IMR-90 (cell line): ENCODE results near the gene PIEZO2. TPM values are rescaled to one million over a fixed set of nuclear protein-coding genes. Genes with fewer than 3 reads are reported as not detected.

Experiments
- ATAC-seq: fragments of 200-7000 bp; cut with Tn5 transposase; 2 replicates; pipeline ENCODE4 v1.9.1; 2020; ENCODE audit warnings: low read depth, mild to moderate bottlenecking, moderate library complexity
- BruUV-seq: library from RNA; stranded (reverse); fragments of 400-500 nt; replicated peaks from 2 replicates; lab custom pipeline; 2021; lab: Mats Ljungman, UMichigan
- CTCF ChIA-PET: fragments of 300-600 bp; formaldehyde crosslinking; extraction: SDS; loops from one replicate; lab custom pipeline; 2021; ENCODE audit warnings: antibody characterized with exemption; lab: Yijun Ruan, JAX
- POLR2A ChIA-PET: fragments of 300-600 bp; sonication (Branson Sonifier 250); formaldehyde crosslinking; loops from one replicate; lab custom pipeline; 2022; ENCODE audit warnings: antibody characterized with exemption; ENCODE audit not compliant: unreplicated experiment; lab: Charles Lee
- DNase-seq: peaks from one replicate; pipeline ENCODE4 v3.0.0; 2013
- H2AFZ ChIP-seq: replicated peaks from 2 replicates; pipeline ENCODE3; 2013; ENCODE audit warnings: low read length, mild to moderate bottlenecking; ENCODE audit not compliant: poor library complexity
- H2AK5ac ChIP-seq: 2 replicates; pipeline ENCODE4 v1.6.1; 2013; ENCODE audit warnings: low read depth, low read length, inconsistent platforms
- H2AK9ac ChIP-seq: replicated peaks from 2 replicates; pipeline ENCODE3; 2013; ENCODE audit warnings: mild to moderate bottlenecking, low read depth, low read length, moderate library complexity; ENCODE audit not compliant: poor library complexity
- H2BK120ac ChIP-seq: 2 replicates; pipeline ENCODE4 v1.6.1; 2013; ENCODE audit warnings: low read depth, low read length, inconsistent platforms
- H2BK15ac ChIP-seq: 3 replicates; pipeline ENCODE4 v1.6.1; 2013; ENCODE audit warnings: low read depth, low read length, inconsistent platforms
- H2BK20ac ChIP-seq: 2 replicates; pipeline ENCODE4 v1.6.1; 2013; ENCODE audit warnings: low read depth, mild to moderate bottlenecking, inconsistent platforms, low read length, moderate library complexity
- H2BK5ac ChIP-seq: 2 replicates; pipeline ENCODE4 v1.6.1; 2013; ENCODE audit warnings: mild to moderate bottlenecking, low read depth, low read length, inconsistent platforms; ENCODE audit not compliant: poor library complexity, severe bottlenecking
- H3K14ac ChIP-seq: replicated peaks from 2 replicates; pipeline ENCODE4 v1.6.1; 2013; ENCODE audit warnings: low read depth, low read length, inconsistent platforms
- H3K18ac ChIP-seq: 2 replicates; pipeline ENCODE4 v1.6.1; 2013; ENCODE audit warnings: low read depth, low read length, control low read depth
- H3K23ac ChIP-seq: 2 replicates; pipeline ENCODE4 v1.6.1; 2013; ENCODE audit warnings: low read depth, low read length, inconsistent platforms
- H3K27ac ChIP-seq: 2 replicates; pipeline ENCODE4 v1.5.1; 2013; ENCODE audit warnings: mild to moderate bottlenecking, control low read depth, low read length; ENCODE audit not compliant: insufficient read depth
- H3K27me3 ChIP-seq: 2 replicates; pipeline ENCODE4 v1.6.1; 2013; ENCODE audit warnings: low read length; ENCODE audit not compliant: control insufficient read depth, insufficient read depth
- H3K36me3 ChIP-seq: 2 replicates; pipeline ENCODE4 v1.6.1; 2013; ENCODE audit warnings: low read length, mixed read lengths; ENCODE audit not compliant: control insufficient read depth, insufficient read depth
- H3K4ac ChIP-seq: 2 replicates; pipeline ENCODE4 v1.6.1; 2013; ENCODE audit warnings: low read depth, low read length, inconsistent platforms
- H3K4me1 ChIP-seq: 2 replicates; pipeline ENCODE4 v1.6.1; 2013; ENCODE audit warnings: low read length, mixed read lengths; ENCODE audit not compliant: control insufficient read depth, insufficient read depth
- H3K4me2 ChIP-seq: 2 replicates; pipeline ENCODE4 v1.6.1; 2013; ENCODE audit warnings: low read depth, mild to moderate bottlenecking, control low read depth, low read length, moderate library complexity
- H3K4me3 ChIP-seq: 2 replicates; pipeline ENCODE4 v1.5.1; 2013; ENCODE audit warnings: low read depth, mild to moderate bottlenecking, control low read depth, low read length, moderate library complexity; ENCODE audit not compliant: insufficient read depth
- H3K56ac ChIP-seq: 2 replicates; pipeline ENCODE4 v1.6.1; 2013; ENCODE audit warnings: low read length, inconsistent platforms; ENCODE audit not compliant: insufficient read depth; ENCODE audit errors: extremely low read depth
- H3K79me1 ChIP-seq, 2 experiments: 2 replicates each; pipeline ENCODE4 v1.6.1; 2013; ENCODE audit warnings: low read length in 2 of 2, inconsistent platforms in 1 of 2, low read depth in 1 of 2
- H3K9ac ChIP-seq: 2 replicates; pipeline ENCODE4 v1.6.1; 2013; ENCODE audit warnings: low read depth, low read length, control low read depth
- H3K9me1 ChIP-seq: 2 replicates; pipeline ENCODE4 v1.6.1; 2013; ENCODE audit warnings: low read length, inconsistent platforms; ENCODE audit not compliant: insufficient read depth
- H3K9me3 ChIP-seq: 2 replicates; pipeline ENCODE4 v1.6.1; 2013; ENCODE audit warnings: low read length; ENCODE audit not compliant: control insufficient read depth, insufficient read depth
- H4K20me1 ChIP-seq: 2 replicates; pipeline ENCODE4 v1.6.1; 2013; ENCODE audit warnings: low read length, inconsistent platforms; ENCODE audit not compliant: insufficient read depth
- H4K5ac ChIP-seq: 2 replicates; pipeline ENCODE4 v1.6.1; 2013; ENCODE audit warnings: mild to moderate bottlenecking, low read depth, low read length, control low read depth
- H4K8ac ChIP-seq, 2 experiments: 2 replicates each; pipeline ENCODE4 v1.6.1; 2013; ENCODE audit warnings: low read depth in 2 of 2, low read length in 2 of 2, control low read depth in 1 of 2, inconsistent platforms in 1 of 2
- H4K91ac ChIP-seq: 2 replicates; pipeline ENCODE4 v1.6.1; 2013; ENCODE audit warnings: low read depth, low read length, inconsistent platforms; ENCODE audit not compliant: insufficient read depth
- CEBPB ChIP-seq: IDR thresholded peaks from 2 replicates; pipeline ENCODE4 v1.6.1; 2012; ENCODE audit warnings: low read depth, low read length, improper control_type of control experiment
- CTCF ChIP-seq: conservative IDR thresholded peaks from 2 replicates; pipeline ENCODE4 v1.5.1; 2012; ENCODE audit warnings: mild to moderate bottlenecking, low read depth, low read length, improper control_type of control experiment
- FOS ChIP-seq: fragments of 150-350 bp; IDR thresholded peaks from 2 replicates; pipeline ENCODE4 v1.6.1; 2016; ENCODE audit warnings: low read depth, low read length
- MAFK ChIP-seq: IDR thresholded peaks from 2 replicates; pipeline ENCODE4 v1.6.1; 2012; ENCODE audit warnings: low read depth, low read length, improper control_type of control experiment
- MXI1 ChIP-seq: IDR thresholded peaks from 2 replicates; pipeline ENCODE4 v1.6.1; 2012; ENCODE audit warnings: low read depth, mild to moderate bottlenecking, low read length, moderate library complexity, borderline replicate concordance
- NFE2L2 ChIP-seq: fragments of 150-350 bp; IDR thresholded peaks from 2 replicates; pipeline ENCODE4 v1.6.1; 2016; ENCODE audit warnings: low read depth, mild to moderate bottlenecking, low read length
- RAD21 ChIP-seq: IDR thresholded peaks from 2 replicates; pipeline ENCODE4 v1.6.1; 2012; ENCODE audit warnings: low read length, improper control_type of control experiment
- RFX5 ChIP-seq: IDR thresholded peaks from 2 replicates; pipeline ENCODE4 v1.8.0; 2012; ENCODE audit warnings: low read depth, mild to moderate bottlenecking, low read length, moderate library complexity
- SMC3 ChIP-seq: fragments of 150-350 bp; IDR thresholded peaks from 2 replicates; pipeline ENCODE4 v1.6.1; 2016; ENCODE audit warnings: low read depth, mild to moderate bottlenecking, antibody characterized with exemption, low read length, moderate library complexity
- WGBS, 2 experiments: methylation state at CpG; one replicate each; pipeline versions ENCODE4 v1.1.5 to v1.1.7; 2013; ENCODE audit warnings: missing lambda C conversion rate in 2 of 2; ENCODE audit not compliant: insufficient read length in 1 of 2; ENCODE audit errors: extremely low coverage in 2 of 2; 5-methylcytosine and 5-hydroxymethylcytosine counted together
- dilution Hi-C: fragments of 300-500 bp; cut with HindIII; formaldehyde crosslinking; loops from one replicate; pipeline ENCODE4 v1.14.3; 2018; ENCODE audit warnings: low sequenced_read_pairs; ENCODE audit not compliant: unreplicated experiment
- in situ Hi-C: fragments of 300-500 bp; cut with MboI; formaldehyde crosslinking; loops from 3 replicates; pipeline ENCODE4 v1.14.3; 2019; ENCODE audit warnings: low sequenced_read_pairs, inconsistent platforms, mixed read lengths
- intact Hi-C: fragments of 100-400 bp; cut with micrococcal nuclease; formaldehyde crosslinking; loops from 2 replicates; pipeline ENCODE4 v1.10.0; 2022
- polyA plus RNA-seq, 3 experiments: library from polyadenylated mRNA; depleted of rRNA; stranded (reverse); fragments of >200 nt; gene quantifications; 2 replicates each; pipeline ENCODE4 v1.2.3, GENCODE V29; 2012; ENCODE audit warnings: low replicate concordance in 1 of 3
- total RNA-seq: library from RNA; depleted of rRNA; stranded (reverse); fragments of >200 nt; gene quantifications from 2 replicates; pipeline ENCODE4 v1.2.3, GENCODE V29; 2012

PIEZO2 gene
- total and polyA plus RNA-seq, 2 of the 4 experiments (the other 2 are of a cell fraction): 2.4 to 4.1 TPM

- no TSS peak for BruUV-seq
- Histone ChIP-seq H3K79me1 (peaks cover 3 to 11% of the 10 kb centered on the region in 2 experiments; a peak in 2 of 4 replicates), H4K91ac (no peak overlapping the region), H3K27ac (no peak overlapping the region), H2BK20ac (no peak overlapping the region), H3K14ac (no peak overlapping the region), H4K8ac (no peak overlapping the region), H2BK15ac (no peak overlapping the region), H2BK5ac (no peak overlapping the region), H2BK120ac (no peak overlapping the region), H3K9me1 (peaks cover 14% of the 10 kb centered on the region), H4K5ac (no peak overlapping the region), H3K27me3 (no peaks in the 10 kb centered on the region), H3K4me1 (peaks cover 19% of the 10 kb centered on the region), H2AFZ (no peak overlapping the region), H2AK5ac (no peak overlapping the region), H2AK9ac (no peak overlapping the region), H3K23ac (no peak overlapping the region), H3K4ac (no peak overlapping the region), H4K20me1 (no peaks in the 10 kb centered on the region), H3K56ac (no peak overlapping the region), H3K36me3 (no peaks in the 10 kb centered on the region), H3K9ac (no peak overlapping the region), H3K18ac (no peak overlapping the region), H3K9me3 (no peaks in the 10 kb centered on the region), H3K4me3 (no peak overlapping the region), H3K4me2 (no peak overlapping the region)
- dilution Hi-C loops (no loop called here), intact Hi-C loops (loop anchor here (5.0 to 10.0 kb wide), 4 partner anchors 94 to 471 kb away; no protein-coding TSS in a partner anchor), in situ Hi-C loops (loop anchor here (5.0 kb wide), 1 partner anchor 191 kb away; no protein-coding TSS in a partner anchor)
- no peak for ATAC-seq
- POLR2A ChIA-PET: no interaction called here
- no CpG with 5 or more reads among the region's 7 CpGs for WGBS, 2 experiments
- CTCF ChIA-PET: no interaction called here
- DNase-seq: no peak
- no peak for TF ChIP-seq RAD21
- TF ChIP-seq SMC3: no peak
- TF ChIP-seq RFX5: no peak
- no peak for TF ChIP-seq FOS
- no peak for TF ChIP-seq CTCF
- no peak for TF ChIP-seq MXI1
- TF ChIP-seq NFE2L2: no peak
- no peak for TF ChIP-seq CEBPB
- TF ChIP-seq MAFK: no peak
Measured at GRCh38 chr18:11043694-11044093, 105.7 kb downstream of the PIEZO2 start.
